Measurements from ENCODE around the gene APLP1.

APLP1 gene

GRCh38 chr19:35911173-35911572, 42.8 kb downstream of the APLP1 start:
- no peak overlapping the region for H3K27ac Mint-ChIP-seq
- CTCF ChIA-PET = interaction anchor here (1.2 kb wide), 1 partner anchor 29 kb away, joined by 3 read pairs; no protein-coding TSS in a partner anchor
- H3K9me3 Mint-ChIP-seq = no peaks in the 10 kb centered on the region
- peaks cover 19% of the 10 kb centered on the region for H3K27me3 Mint-ChIP-seq
- peaks cover 19% of the 10 kb centered on the region for H3K4me1 Mint-ChIP-seq
- DNase-seq = no peak
- no peaks in the 10 kb centered on the region for H3K36me3 Mint-ChIP-seq
- no peak overlapping the region for H3K4me3 Mint-ChIP-seq

GRCh38 chr19:35911790-35912189, 43.4 kb downstream of the APLP1 start:
- H3K27ac Mint-ChIP-seq = no peak overlapping the region
- no peak overlapping the region for H3K4me3 Mint-ChIP-seq
- peaks cover 25% of the 10 kb centered on the region for H3K27me3 Mint-ChIP-seq
- H3K9me3 Mint-ChIP-seq = no peaks in the 10 kb centered on the region
- CTCF ChIA-PET = interaction anchor here (1.0 to 1.2 kb wide), 2 partner anchors 19 to 30 kb away, joined by 3 to 4 read pairs; no protein-coding TSS in a partner anchor
- no peak for DNase-seq
- peaks cover 19% of the 10 kb centered on the region for H3K4me1 Mint-ChIP-seq
- no peaks in the 10 kb centered on the region for H3K36me3 Mint-ChIP-seq

- Mint-ChIP-seq H3K27me3 (peaks cover 26% of the 10 kb centered on the region), H3K4me3 (no peak overlapping the region), H3K9me3 (no peaks in the 10 kb centered on the region), H3K27ac (no peak overlapping the region), H3K4me1 (peaks cover 13% of the 10 kb centered on the region), H3K36me3 (no peaks in the 10 kb centered on the region)
- no peak for DNase-seq
- CTCF ChIA-PET = no interaction called here
Measured at GRCh38 chr19:35913589-35913988, 45.2 kb downstream of the APLP1 start.

- H3K27ac Mint-ChIP-seq = no peak overlapping the region
- DNase-seq = no peak
- no peaks in the 10 kb centered on the region for H3K36me3 Mint-ChIP-seq
- no peaks in the 10 kb centered on the region for H3K4me1 Mint-ChIP-seq
- peaks cover 22% of the 10 kb centered on the region for H3K27me3 Mint-ChIP-seq
- no peak overlapping the region for H3K4me3 Mint-ChIP-seq
- CTCF ChIA-PET = no interaction called here
- H3K9me3 Mint-ChIP-seq = no peaks in the 10 kb centered on the region
Measured at GRCh38 chr19:35915443-35915842, 47.1 kb downstream of the APLP1 start.

GRCh38 chr19:35919306-35919705, 50.9 kb downstream of the APLP1 start:
- Mint-ChIP-seq H3K27me3 (peaks cover 22% of the 10 kb centered on the region), H3K4me1 (no peaks in the 10 kb centered on the region), H3K27ac (no peak overlapping the region), H3K4me3 (no peak overlapping the region), H3K36me3 (no peaks in the 10 kb centered on the region), H3K9me3 (no peaks in the 10 kb centered on the region)
- no peak for DNase-seq
- CTCF ChIA-PET = no interaction called here

- peaks cover 11% of the 10 kb centered on the region for H3K9me3 Mint-ChIP-seq
- CTCF ChIA-PET = interaction anchor here (1.1 kb wide), 1 partner anchor 38 kb away, joined by 3 read pairs; no protein-coding TSS in a partner anchor
- peaks cover 5% of the 10 kb centered on the region for H3K36me3 Mint-ChIP-seq
- no peak overlapping the region for H3K4me3 Mint-ChIP-seq
- no peak overlapping the region for H3K27ac Mint-ChIP-seq
- H3K4me1 Mint-ChIP-seq = no peaks in the 10 kb centered on the region
- H3K27me3 Mint-ChIP-seq = peaks cover 21% of the 10 kb centered on the region
- DNase-seq = no peak
Measured at GRCh38 chr19:35921012-35921411, 52.6 kb downstream of the APLP1 start.

- CTCF ChIA-PET = interaction anchor here (1.2 to 1.3 kb wide), 2 partner anchors 21 to 233 kb away, joined by 4 read pairs; no protein-coding TSS in a partner anchor
- peaks cover 16% of the 10 kb centered on the region for H3K9me3 Mint-ChIP-seq
- H3K27ac Mint-ChIP-seq = no peak overlapping the region
- H3K4me3 Mint-ChIP-seq = no peak overlapping the region
- peaks cover 6% of the 10 kb centered on the region for H3K36me3 Mint-ChIP-seq
- H3K4me1 Mint-ChIP-seq = peaks cover 23% of the 10 kb centered on the region
- H3K27me3 Mint-ChIP-seq = peaks cover 10% of the 10 kb centered on the region
- no peak for DNase-seq
Measured at GRCh38 chr19:35925501-35925900, 57.1 kb downstream of the APLP1 start.

GRCh38 chr19:35928507-35928906, 60.1 kb downstream of the APLP1 start:
- CTCF ChIA-PET = interaction anchor here (6.5 kb wide), 1 partner anchor 47 kb away, joined by 86 read pairs; no protein-coding TSS in a partner anchor
- Mint-ChIP-seq H3K36me3 (peaks cover 6% of the 10 kb centered on the region), H3K9me3 (peaks cover 16% of the 10 kb centered on the region), H3K4me3 (no peak overlapping the region), H3K27ac (peak overlapping the region; percentile 64), H3K27me3 (peaks cover 10% of the 10 kb centered on the region), H3K4me1 (peaks cover 37% of the 10 kb centered on the region)
- DNase-seq = no peak
